Gastrocnemius medialis (tissue), 4 donors: ENCODE data around the gene ATP6V0D1. TPM values are rescaled to one million over a fixed set of nuclear protein-coding genes. Genes with fewer than 3 reads are reported as not detected.
A peak's percentile ranks its signal among the peaks of the same experiment; 100 is the strongest.
"Not testable (repeated sequence)": the region's sequence is repeated elsewhere in the genome, so short reads cannot be mapped to it uniquely, and the experiment has no call there.

Experiments
- ATAC-seq, 2 donors: fragments of 150-250 bp; one replicate each; pipeline ENCODE4 v1.9.1; 2016
- DNase-seq, 2 donors: peaks; one replicate each; pipeline ENCODE4 v3.0.0-alpha.2; 2019
- H3K27ac ChIP-seq, 4 donors: fragments of 200-600 bp; sonication (generic); 1 replicate in 1 of 4; 2 replicates in 3 of 4; pipeline ENCODE4 v1.5.1; 2016 to 2018; ENCODE audit warnings: mild to moderate bottlenecking in 2 of 4, moderate library complexity in 1 of 4
- H3K27me3 ChIP-seq, 3 donors: fragments of 200-600 bp; sonication (generic) in 2 of 3; 1 replicate in 1 of 3; 2 replicates in 2 of 3; pipeline versions ENCODE4 v1.5.1 to v1.6.0; 2016 to 2019; ENCODE audit warnings: mild to moderate bottlenecking in 1 of 3, moderate library complexity in 1 of 3
- H3K36me3 ChIP-seq, 2 donors: fragments of 200-600 bp; sonication (generic) in 1 of 2; one replicate each; pipeline ENCODE4 v1.5.1; 2017 to 2018
- H3K4me1 ChIP-seq, 2 donors: fragments of 200-600 bp; sonication (generic) in 1 of 2; one replicate each; pipeline ENCODE4 v1.5.1; 2016 to 2017; ENCODE audit warnings: mild to moderate bottlenecking in 2 of 2
- H3K4me3 ChIP-seq, 4 donors: fragments of 200-600 bp; sonication (generic) in 3 of 4; 1 replicate in 1 of 4; 2 replicates in 3 of 4; pipeline ENCODE4 v1.5.1; 2016 to 2019; ENCODE audit warnings: mild to moderate bottlenecking in 2 of 4
- H3K9me3 ChIP-seq, 3 donors: fragments of 200-600 bp; sonication (generic) in 2 of 3; 1 replicate in 1 of 3; 2 replicates in 2 of 3; pipeline ENCODE4 v1.5.1; 2016 to 2019
- CTCF ChIP-seq, 5 experiments: fragments of 450-650 bp in 3 of 5; fragments of 200-600 bp in 2 of 5; sonication (generic) in 2 of 5; IDR thresholded peaks in 4 of 5; conservative IDR thresholded peaks in 1 of 5; 1 replicate in 4 of 5; 2 replicates in 1 of 5; pipeline ENCODE4 v1.5.1; 2016 to 2019; ENCODE audit warnings: antibody characterized with exemption in 5 of 5, mild to moderate bottlenecking in 3 of 5, moderate library complexity in 3 of 5
- POLR2A ChIP-seq, 2 donors: fragments of 450-650 bp; IDR thresholded peaks; one replicate each; pipeline ENCODE4 v1.6.1; 2017; ENCODE audit warnings: antibody characterized with exemption in 2 of 2, mild to moderate bottlenecking in 2 of 2, moderate library complexity in 2 of 2
- in situ Hi-C, 4 donors: fragments of 200-750 bp; cut with MboI; loops; one replicate each; pipeline versions ENCODE4 v1.15.0 to v1.8.0; 2017; ENCODE audit warnings: low sequenced_read_pairs in 4 of 4
- intact Hi-C: fragments of 100-400 bp; cut with DNase I; formaldehyde crosslinking; loops from one replicate; pipeline ENCODE4 v1.15.1; 2023; ENCODE audit warnings: low total_unique reads
- total RNA-seq, 4 donors: library from RNA; depleted of rRNA; stranded (reverse); fragments of >200 nt; gene quantifications; one replicate each; pipeline versions ENCODE4 v1.1.0 to v1.2.3, GENCODE V29; 2016

The ATP6V0D1 gene
- total RNA-seq, 4 donors from 2014 or later, result 117 to 211 (median 157) TPM

GRCh38 chr16:67517661-67518423 is 36.9 kb upstream of the ATP6V0D1 start:
- H3K36me3 ChIP-seq, result no peaks in the 10 kb centered on the region
- H3K27ac ChIP-seq, result no peak overlapping the region
- DNase-seq (no peak), ATAC-seq (no peak)
- in situ Hi-C loops, result loop anchor here in 2 of 4 donors (5.0 to 25.0 kb wide), 2 partner anchors 36 to 119 kb away; partner anchors contain the start of genes AGRP (in 1 of the 2), ATP6V0D1 (in 1 of the 2) and CARMIL2 (in 1 of the 2)
- intact Hi-C loops, result no loop called here
- H3K4me1 ChIP-seq, result peaks cover 3 to 4% of the 10 kb centered on the region in 2 donors
- no peaks in the 10 kb centered on the region for H3K27me3 ChIP-seq
- no peak overlapping the region for H3K4me3 ChIP-seq
- no peaks in the 10 kb centered on the region for H3K9me3 ChIP-seq
- TF ChIP-seq POLR2A (IDR thresholded peaks at IDR 0.05), result no peak
- no peak for TF ChIP-seq CTCF (IDR thresholded peaks at IDR 0.05 in 4 of 5, conservative IDR thresholded peaks at IDR 0.05 in 1 of 5)

- Histone ChIP-seq H3K9me3 (no peaks in the 10 kb centered on the region), H3K27me3 (no peaks in the 10 kb centered on the region), H3K36me3 (no peaks in the 10 kb centered on the region), H3K27ac (no peak overlapping the region), H3K4me3 (no peak overlapping the region), H3K4me1 (peaks cover 3 to 4% of the 10 kb centered on the region in 2 donors)
- intact Hi-C loops, result no loop called here
- DNase-seq, result no peak
- in situ Hi-C loops, result loop anchor here in 2 of 4 donors (5.0 to 25.0 kb wide), 2 partner anchors 35 to 120 kb away; partner anchors contain the start of genes AGRP (in 1 of the 2), ATP6V0D1 (in 1 of the 2) and CARMIL2 (in 1 of the 2)
- TF ChIP-seq CTCF (IDR thresholded peaks at IDR 0.05 in 4 of 5, conservative IDR thresholded peaks at IDR 0.05 in 1 of 5) (no peak), POLR2A (IDR thresholded peaks at IDR 0.05) (no peak)
- ATAC-seq, result no peak
These were observed 36.1 kb upstream of the ATP6V0D1 start for GRCh38 chr16:67517155-67517445.

- Histone ChIP-seq H3K4me3 (no peak overlapping the region), H3K4me1 (no peaks in the 10 kb centered on the region), H3K27ac (no peak overlapping the region), H3K9me3 (no peaks in the 10 kb centered on the region), H3K27me3 (no peaks in the 10 kb centered on the region), H3K36me3 (no peaks in the 10 kb centered on the region)
- intact Hi-C loops (no loop called here), in situ Hi-C loops (loop anchor here in 2 of 4 donors (5.0 to 25.0 kb wide), 2 partner anchors 34 to 121 kb away; partner anchors contain the start of genes AGRP (in 1 of the 2), ATP6V0D1 (in 1 of the 2) and CARMIL2 (in 1 of the 2))
- no peak for TF ChIP-seq CTCF (IDR thresholded peaks at IDR 0.05 in 4 of 5, conservative IDR thresholded peaks at IDR 0.05 in 1 of 5)
- TF ChIP-seq POLR2A (IDR thresholded peaks at IDR 0.05), result no peak
- ATAC-seq (no peak), DNase-seq (no peak)
These were observed 35.6 kb upstream of the ATP6V0D1 start for GRCh38 chr16:67516296-67517154.

GRCh38 chr16:67514382-67514828 is 33.4 kb upstream of the ATP6V0D1 start:
- Histone ChIP-seq H3K4me3 (no peak overlapping the region), H3K36me3 (no peaks in the 10 kb centered on the region), H3K9me3 (no peaks in the 10 kb centered on the region), H3K27ac (no peak overlapping the region), H3K4me1 (no peaks in the 10 kb centered on the region), H3K27me3 (no peaks in the 10 kb centered on the region)
- DNase-seq (peak; percentile 45 to 71), ATAC-seq (peak; percentile 71 to 80)
- in situ Hi-C loops, result loop anchor here in 1 of 4 donors (25.0 kb wide), 1 partner anchor 123 kb away; the partner anchor contains the start of gene CARMIL2
- intact Hi-C loops, result no loop called here
- TF ChIP-seq CTCF (IDR thresholded peaks at IDR 0.05 in 4 of 5, conservative IDR thresholded peaks at IDR 0.05 in 1 of 5) (peak; percentile 49 to 76 (median 62)), POLR2A (IDR thresholded peaks at IDR 0.05) (no peak)

- ATAC-seq, H3K27ac ChIP-seq, H3K4me1 ChIP-seq, DNase-seq, H3K9me3 ChIP-seq, intact Hi-C loops, H3K4me3 ChIP-seq, H3K27me3 ChIP-seq, H3K36me3 ChIP-seq: not testable (repeated sequence)
- in situ Hi-C loops, result loop anchor here in 1 of 4 donors (25.0 kb wide), 1 partner anchor 123 kb away; the partner anchor contains the start of gene CARMIL2
These were observed 32.9 kb upstream of the ATP6V0D1 start for GRCh38 chr16:67513892-67514291.
